Ishikawa (cell line): ENCODE measurements around the gene GRK1.

Experiments used
- EP300 ChIP-seq: IDR thresholded peaks from 2 replicates; pipeline ENCODE4 v1.6.1; 2012; ENCODE audit warnings: borderline replicate concordance
- MAX ChIP-seq: IDR thresholded peaks from 2 replicates; pipeline ENCODE4 v1.6.1; 2012
- RAD21 ChIP-seq: IDR thresholded peaks from 2 replicates; pipeline ENCODE4 v1.6.1; 2012; ENCODE audit warnings: low read depth
- REST ChIP-seq: IDR thresholded peaks from 2 replicates; pipeline ENCODE4 v1.6.1; 2012; ENCODE audit warnings: low read depth, mild to moderate bottlenecking
- TCF12 ChIP-seq: IDR thresholded peaks from 2 replicates; pipeline ENCODE4 v1.6.1; 2012; ENCODE audit warnings: low read depth
- YY1 ChIP-seq: IDR thresholded peaks from 2 replicates; pipeline ENCODE4 v1.6.1; 2012; ENCODE audit warnings: low read depth

GRCh38 chr13:113638173-113638746 is 28.8 kb upstream of the GRK1 start:
- no peak for TF ChIP-seq MAX
- no peak for TF ChIP-seq TCF12
- TF ChIP-seq EP300: no peak
- no peak for TF ChIP-seq REST
- TF ChIP-seq RAD21: no peak
- no peak for TF ChIP-seq YY1
